Measurements from ENCODE around the gene ZNF618.

ZNF618 gene

GRCh38 chr9:114011313-114011712 is 135.2 kb downstream of the ZNF618 start:
- in situ Hi-C loops (cut with HindIII; ENCODE audit: low sequenced_read_pairs): loop anchor here (25.0 kb wide), 1 partner anchor 199 kb away; no protein-coding TSS in a partner anchor

- in situ Hi-C loops (cut with HindIII; ENCODE audit: low sequenced_read_pairs): loop anchor here (25.0 kb wide), 1 partner anchor 200 kb away; no protein-coding TSS in a partner anchor
Measured at GRCh38 chr9:114012126-114012525, 136.0 kb downstream of the ZNF618 start.

GRCh38 chr9:114014044-114014443 is 137.9 kb downstream of the ZNF618 start:
- in situ Hi-C loops (cut with HindIII; ENCODE audit: low sequenced_read_pairs): loop anchor here (25.0 kb wide), 1 partner anchor 202 kb away; no protein-coding TSS in a partner anchor

DNA sequence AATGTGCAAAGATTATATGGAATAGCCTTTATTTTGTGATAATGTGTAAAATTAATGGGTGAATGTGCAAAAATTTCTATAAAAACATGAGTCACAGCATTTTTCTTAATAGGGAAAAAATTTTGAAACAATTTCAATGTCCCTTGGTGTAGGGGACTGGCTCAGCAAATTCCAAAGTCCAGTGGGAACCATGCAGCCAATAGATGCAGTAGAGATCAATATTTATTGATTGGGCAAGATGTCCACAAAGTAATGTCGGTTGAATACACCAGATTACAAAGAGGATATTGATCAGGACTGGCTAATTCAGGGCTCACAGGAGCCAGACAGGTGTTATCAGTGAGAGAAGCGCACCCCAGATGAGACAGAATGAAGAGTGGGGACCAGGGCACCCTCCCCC is 139.5 kb downstream of the ZNF618 start:
- in situ Hi-C loops (cut with HindIII; ENCODE audit: low sequenced_read_pairs): loop anchor here (25.0 kb wide), 1 partner anchor 203 kb away; no protein-coding TSS in a partner anchor

DNA sequence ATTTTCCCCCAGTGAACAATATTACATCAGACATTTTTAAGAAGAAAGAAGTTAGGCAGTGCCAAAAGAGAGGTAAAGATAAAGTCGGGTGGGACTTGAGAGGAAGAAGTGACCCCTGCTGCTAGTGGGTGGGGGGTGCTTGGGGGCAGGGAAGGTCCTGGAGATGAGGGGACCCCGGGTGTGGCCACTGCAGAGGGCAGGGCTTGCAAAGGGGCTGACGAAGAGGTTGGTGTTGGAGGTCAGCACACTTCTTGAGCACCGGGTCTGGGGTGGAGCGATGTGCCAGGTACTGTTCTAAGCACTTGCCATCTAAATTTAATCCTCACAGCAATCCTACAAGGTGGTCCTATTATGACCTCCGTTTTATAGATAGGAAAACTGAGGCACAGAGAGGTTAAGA is 140.0 kb downstream of the ZNF618 start:
- in situ Hi-C loops (cut with HindIII; ENCODE audit: low sequenced_read_pairs): loop anchor here (25.0 kb wide), 1 partner anchor 204 kb away; no protein-coding TSS in a partner anchor

GRCh38 chr9:114016629-114017423 is 140.7 kb downstream of the ZNF618 start:
- in situ Hi-C loops (cut with HindIII; ENCODE audit: low sequenced_read_pairs): loop anchor here (25.0 kb wide), 1 partner anchor 205 kb away; no protein-coding TSS in a partner anchor

- in situ Hi-C loops (cut with HindIII; ENCODE audit: low sequenced_read_pairs): loop anchor here (25.0 kb wide), 1 partner anchor 206 kb away; no protein-coding TSS in a partner anchor
Measured at GRCh38 chr9:114017741-114018715, 141.9 kb downstream of the ZNF618 start.

DNA sequence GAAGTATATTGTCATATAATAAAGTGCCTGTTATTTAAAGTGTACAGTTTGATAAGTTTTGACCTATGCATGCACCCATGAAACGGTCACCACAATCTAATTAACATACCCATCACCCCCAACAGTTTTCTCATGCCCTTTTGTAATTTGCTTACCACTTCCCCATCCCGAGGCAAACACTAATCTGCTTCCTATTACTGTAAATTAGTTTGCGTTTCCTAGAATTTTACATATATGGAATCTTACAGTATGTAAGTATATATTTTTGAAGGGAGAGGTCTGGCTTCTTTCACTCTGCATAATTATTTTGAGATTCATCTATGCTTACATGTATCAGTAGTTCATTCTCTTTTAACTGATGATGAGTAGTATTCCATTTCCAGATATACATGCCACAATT is 145.5 kb downstream of the ZNF618 start:
- in situ Hi-C loops (cut with HindIII; ENCODE audit: low sequenced_read_pairs): loop anchor here (5.0 to 25.0 kb wide), 3 partner anchors 59 to 209 kb away; no protein-coding TSS in a partner anchor

DNA sequence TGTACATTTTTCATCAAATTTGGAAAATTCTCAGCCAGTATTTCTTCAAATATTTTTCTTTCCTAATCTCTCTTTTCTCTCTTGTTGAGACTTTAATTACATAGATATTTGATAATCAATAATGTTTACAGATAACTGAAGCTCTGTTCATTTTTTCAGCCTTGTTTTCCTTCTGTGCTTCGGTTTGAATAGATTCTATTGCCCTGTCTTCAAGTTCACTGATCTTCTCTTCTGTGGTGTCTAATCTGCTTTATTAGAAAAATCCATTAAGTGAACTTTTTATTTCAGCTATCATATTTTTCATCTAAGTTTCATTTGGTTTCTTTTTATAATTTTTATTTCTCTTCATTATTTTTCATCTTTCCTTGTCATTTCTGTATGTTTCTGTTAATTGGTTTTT is 147.9 kb downstream of the ZNF618 start:
- in situ Hi-C loops (cut with HindIII; ENCODE audit: low sequenced_read_pairs): loop anchor here (5.0 to 25.0 kb wide), 3 partner anchors 62 to 212 kb away; no protein-coding TSS in a partner anchor

DNA sequence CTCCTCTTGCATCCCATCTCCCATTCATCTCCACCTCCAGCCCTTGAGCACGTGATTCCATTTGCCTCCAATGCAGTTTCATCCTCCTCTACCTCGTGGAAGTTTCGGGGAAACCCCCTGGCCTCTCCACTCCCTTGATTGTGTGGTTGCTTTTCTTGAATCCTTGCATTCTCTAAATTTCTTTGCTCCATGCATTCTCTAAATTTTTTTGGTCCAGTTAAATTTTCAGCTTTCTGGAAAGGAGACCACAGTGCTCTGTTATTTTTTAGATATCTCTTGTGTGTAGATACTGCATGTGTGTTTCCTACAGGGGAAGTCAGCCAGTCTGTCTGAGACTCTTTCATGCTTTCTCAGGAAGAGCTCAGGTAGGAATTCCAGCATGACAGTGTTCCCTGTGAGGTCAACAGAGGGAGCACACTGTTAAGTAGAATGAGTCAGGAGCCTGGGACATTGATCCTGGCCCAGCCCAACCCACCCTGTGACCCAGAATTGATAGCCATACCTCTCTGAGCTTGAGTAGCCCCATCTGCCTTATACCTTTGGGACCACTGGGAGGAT is 149.2 kb downstream of the ZNF618 start:
- in situ Hi-C loops (cut with HindIII; ENCODE audit: low sequenced_read_pairs): no loop called here

DNA sequence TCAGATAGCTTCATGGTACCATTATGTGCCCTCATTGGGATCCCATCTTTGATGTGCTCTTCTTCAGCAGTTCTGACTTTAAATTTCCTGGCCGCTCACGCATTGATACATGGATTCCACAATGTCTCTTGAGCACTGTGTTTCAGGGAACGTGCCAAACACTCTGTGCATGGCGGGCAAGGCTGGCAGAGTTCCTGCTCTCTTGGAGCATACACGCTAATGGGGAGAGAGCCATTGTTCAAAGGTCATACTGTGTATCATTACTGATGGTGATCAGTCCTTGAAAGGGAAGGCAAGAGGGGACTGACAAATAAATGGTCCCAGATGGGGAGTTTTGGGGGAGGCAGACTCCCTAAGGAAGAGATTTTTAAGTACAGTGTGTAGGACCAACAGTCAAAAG is 149.7 kb downstream of the ZNF618 start:
- in situ Hi-C loops (cut with HindIII; ENCODE audit: low sequenced_read_pairs): no loop called here

DNA sequence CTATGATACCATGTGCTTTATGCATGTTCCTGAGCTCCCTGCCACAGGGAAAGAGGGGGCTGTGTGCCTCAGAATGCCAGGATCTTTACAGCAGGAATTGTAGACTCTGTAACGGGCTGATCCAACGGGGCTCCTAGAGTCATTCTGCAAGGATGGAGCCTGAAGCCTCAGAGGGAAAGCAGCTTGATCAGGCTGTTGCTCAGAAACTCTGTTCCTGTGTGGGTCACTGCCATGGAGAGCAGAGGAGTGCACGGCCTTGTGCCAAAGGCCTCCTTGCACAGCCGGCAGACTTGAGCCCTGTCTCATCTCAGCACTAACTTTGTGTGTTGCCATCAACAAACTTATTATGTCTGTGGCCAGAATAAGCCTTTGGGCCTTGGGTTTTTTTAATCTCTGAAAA is 150.2 kb downstream of the ZNF618 start:
- in situ Hi-C loops (cut with HindIII; ENCODE audit: low sequenced_read_pairs): no loop called here

DNA sequence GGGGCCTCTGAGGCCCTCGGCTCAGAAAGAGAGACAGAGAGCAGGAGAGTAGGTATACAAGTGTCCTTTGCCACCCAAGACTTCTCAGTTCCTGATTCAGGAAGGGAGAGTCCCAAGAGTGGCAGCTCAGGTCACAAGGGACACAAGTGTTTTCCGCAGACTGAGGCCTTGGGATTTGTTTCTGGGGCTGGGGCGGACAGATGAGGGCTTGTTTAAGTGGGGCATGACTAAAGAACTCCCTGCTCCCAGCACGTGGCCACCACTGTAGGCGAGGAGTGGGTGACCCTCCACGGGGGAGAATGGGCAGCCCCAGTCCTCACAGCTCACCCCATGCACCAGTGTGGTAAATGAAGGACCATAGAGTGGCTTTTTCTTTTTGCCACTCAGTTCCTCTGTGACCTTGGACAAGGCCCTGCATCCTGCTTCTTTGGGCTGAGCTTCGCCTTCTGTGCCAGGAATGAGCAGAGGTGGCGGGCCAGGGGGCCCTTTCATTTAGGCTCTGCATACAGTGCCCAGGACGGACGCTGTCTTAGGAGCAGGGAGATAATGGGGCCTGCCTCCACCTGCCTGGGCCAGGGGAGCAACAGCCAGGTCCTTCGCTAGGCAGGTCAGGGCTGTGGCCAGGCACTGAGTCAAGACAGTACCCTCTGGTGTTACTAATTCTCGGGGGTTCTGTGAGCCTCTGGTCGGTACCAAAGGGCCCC is 151.2 kb downstream of the ZNF618 start:
- in situ Hi-C loops (cut with HindIII; ENCODE audit: low sequenced_read_pairs): no loop called here

DNA sequence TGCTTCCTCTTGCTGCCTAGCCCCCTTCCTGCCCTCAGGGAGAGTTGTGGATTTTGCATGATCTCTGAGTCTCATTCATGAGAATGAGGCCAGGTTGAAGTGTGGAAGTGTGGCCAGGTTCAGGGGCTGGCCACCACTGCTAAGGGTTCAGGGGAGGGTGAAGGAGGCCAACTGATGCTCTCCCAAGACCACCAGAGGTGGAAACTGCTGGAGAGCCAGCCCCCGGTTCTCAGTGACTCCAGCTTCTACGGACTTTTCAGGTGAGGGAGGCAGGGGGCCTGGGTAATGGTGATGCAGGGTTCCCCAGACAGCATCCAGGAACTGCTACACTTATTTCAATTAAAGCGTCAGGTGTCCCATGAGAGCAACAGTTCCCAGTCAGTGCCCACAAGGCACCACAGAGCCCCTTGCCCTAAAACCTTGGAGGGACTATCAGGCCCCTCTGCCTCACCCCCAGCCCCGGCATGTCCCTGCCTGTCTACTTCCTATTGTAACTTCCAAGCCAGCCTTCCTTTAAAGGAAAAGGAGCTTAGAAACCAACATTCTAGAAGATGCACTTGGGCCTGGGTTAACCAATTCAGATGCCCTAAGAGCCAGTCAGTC is 151.9 kb downstream of the ZNF618 start:
- in situ Hi-C loops (cut with HindIII; ENCODE audit: low sequenced_read_pairs): no loop called here

GRCh38 chr9:114028646-114029045 is 152.5 kb downstream of the ZNF618 start:
- in situ Hi-C loops (cut with HindIII; ENCODE audit: low sequenced_read_pairs): no loop called here

- in situ Hi-C loops (cut with HindIII; ENCODE audit: low sequenced_read_pairs): no loop called here
Measured at GRCh38 chr9:114029311-114030170, 153.4 kb downstream of the ZNF618 start.

DNA sequence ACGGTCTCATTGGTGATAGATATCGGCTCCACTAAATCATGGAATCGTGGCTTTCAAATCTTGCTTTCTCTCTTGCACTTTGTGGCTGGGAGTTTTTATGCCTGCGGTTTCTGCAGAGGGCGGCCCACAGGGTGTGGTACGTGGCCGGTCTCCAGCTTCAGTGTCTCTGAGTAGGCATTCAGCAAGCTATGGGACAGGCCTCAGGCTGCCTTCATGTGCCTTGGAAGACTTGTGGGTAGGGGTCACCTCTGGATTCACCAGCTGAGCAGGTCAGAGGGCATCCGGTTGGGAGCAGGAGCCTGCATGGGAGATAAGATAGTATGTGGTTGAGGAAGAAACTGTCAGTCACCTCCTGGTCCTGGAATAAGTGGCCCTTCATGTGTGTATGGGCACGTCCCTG is 154.3 kb downstream of the ZNF618 start:
- in situ Hi-C loops (cut with HindIII; ENCODE audit: low sequenced_read_pairs): no loop called here

DNA sequence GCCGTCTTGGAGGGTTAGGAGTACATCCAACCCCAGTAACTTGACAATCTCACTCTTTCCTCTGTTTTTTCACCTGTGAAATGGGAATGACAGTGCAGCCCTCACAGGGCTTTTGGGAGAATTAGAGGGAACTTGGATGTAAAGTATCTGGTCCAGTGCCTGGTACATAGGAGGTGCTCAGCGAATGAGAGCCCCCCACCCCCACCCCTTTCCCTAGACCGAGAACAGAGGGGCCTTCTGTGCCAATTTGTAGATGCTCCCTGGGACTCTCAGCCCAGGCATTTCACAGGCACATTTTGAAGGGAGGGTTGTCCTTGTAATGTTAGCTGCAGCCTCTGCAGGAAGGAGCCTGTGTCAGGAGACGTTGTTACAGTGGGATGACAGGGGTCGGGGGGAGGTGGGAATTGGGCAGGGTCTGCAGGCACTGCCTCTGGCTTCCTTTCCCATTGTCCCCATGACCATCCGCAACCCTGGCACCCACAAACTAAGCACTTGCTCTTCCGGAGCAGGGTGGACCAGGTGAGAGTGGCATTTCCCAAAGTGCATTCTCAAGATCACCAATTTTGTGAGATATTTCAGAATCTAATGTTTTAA is 155.0 kb downstream of the ZNF618 start:
- in situ Hi-C loops (cut with HindIII; ENCODE audit: low sequenced_read_pairs): no loop called here

All from endothelial cell of hepatic sinusoid (primary cell).